ENCODE data around the gene CASZ1.
A peak's percentile ranks its signal among the peaks of the same experiment; 100 is the strongest.

The CASZ1 gene

GRCh38 chr1:10635992-10636391, 160.5 kb downstream of the CASZ1 start:
- TF ChIP-seq EZH2 (IDR thresholded peaks at IDR 0.05; ENCODE audit: borderline replicate concordance, low read depth, low read length, severe bottlenecking) (no peak), CTCF (IDR thresholded peaks at IDR 0.05; ENCODE audit: borderline replicate concordance, extremely low read depth, low read length, poor library complexity, severe bottlenecking) (no peak)
- no peak overlapping the region for H3K4me2 ChIP-seq (ENCODE audit: insufficient read depth, low read length)
- no peaks in the 10 kb centered on the region for H3K4me1 ChIP-seq (ENCODE audit: insufficient read depth, low read length)
- H3K36me3 ChIP-seq (ENCODE audit: insufficient read depth, low read length), result peaks cover 14% of the 10 kb centered on the region
- no peak overlapping the region for H2AFZ ChIP-seq (ENCODE audit: low read depth, low read length)
- no peak overlapping the region for H3K4me3 ChIP-seq (ENCODE audit: low read depth in 1 of 2, low read length in 2 of 2)
- H3K27ac ChIP-seq (ENCODE audit: low read length), result no peak overlapping the region
- H4K20me1 ChIP-seq (ENCODE audit: insufficient read depth, low read length), result no peaks in the 10 kb centered on the region; the same call in 1 of the 2 replicates
- no peaks in the 10 kb centered on the region for H3K79me2 ChIP-seq (ENCODE audit: insufficient read depth, low read length)
- no peaks in the 10 kb centered on the region for H3K9me3 ChIP-seq (ENCODE audit: insufficient read depth, low read length, severe bottlenecking)
- no peak overlapping the region for H3K9ac ChIP-seq (ENCODE audit: low read depth, low read length)
- no peaks in the 10 kb centered on the region for H3K27me3 ChIP-seq (ENCODE audit: insufficient read depth, low read length, poor library complexity)
- no peak for DNase-seq
- ATAC-seq (ENCODE audit: insufficient read depth, low read depth), result no peak

GRCh38 chr1:10635085-10635896, 161.2 kb downstream of the CASZ1 start:
- H2AFZ ChIP-seq (ENCODE audit: low read depth, low read length), result no peak overlapping the region
- ATAC-seq (ENCODE audit: insufficient read depth, low read depth), result no peak
- H3K9ac ChIP-seq (ENCODE audit: low read depth, low read length), result no peak overlapping the region
- H3K27ac ChIP-seq (ENCODE audit: low read length), result no peak overlapping the region
- no peak overlapping the region for H3K4me2 ChIP-seq (ENCODE audit: insufficient read depth, low read length)
- no peaks in the 10 kb centered on the region for H3K9me3 ChIP-seq (ENCODE audit: insufficient read depth, low read length, severe bottlenecking)
- H4K20me1 ChIP-seq (ENCODE audit: insufficient read depth, low read length), result no peaks in the 10 kb centered on the region; the same call in 1 of the 2 replicates
- no peaks in the 10 kb centered on the region for H3K27me3 ChIP-seq (ENCODE audit: insufficient read depth, low read length, poor library complexity)
- no peaks in the 10 kb centered on the region for H3K4me1 ChIP-seq (ENCODE audit: insufficient read depth, low read length)
- H3K79me2 ChIP-seq (ENCODE audit: insufficient read depth, low read length), result no peaks in the 10 kb centered on the region
- no peak overlapping the region for H3K4me3 ChIP-seq (ENCODE audit: low read depth in 1 of 2, low read length in 2 of 2)
- no peak for DNase-seq
- peaks cover 14% of the 10 kb centered on the region for H3K36me3 ChIP-seq (ENCODE audit: insufficient read depth, low read length)
- TF ChIP-seq CTCF (IDR thresholded peaks at IDR 0.05; ENCODE audit: borderline replicate concordance, extremely low read depth, low read length, poor library complexity, severe bottlenecking) (no peak), EZH2 (IDR thresholded peaks at IDR 0.05; ENCODE audit: borderline replicate concordance, low read depth, low read length, severe bottlenecking) (no peak)

GRCh38 chr1:10634428-10635084, 161.9 kb downstream of the CASZ1 start:
- no peak overlapping the region for H2AFZ ChIP-seq (ENCODE audit: low read depth, low read length)
- peaks cover 14% of the 10 kb centered on the region for H3K36me3 ChIP-seq (ENCODE audit: insufficient read depth, low read length)
- H3K9me3 ChIP-seq (ENCODE audit: insufficient read depth, low read length, severe bottlenecking), result no peaks in the 10 kb centered on the region
- H3K27me3 ChIP-seq (ENCODE audit: insufficient read depth, low read length, poor library complexity), result no peaks in the 10 kb centered on the region
- TF ChIP-seq CTCF (IDR thresholded peaks at IDR 0.05; ENCODE audit: borderline replicate concordance, extremely low read depth, low read length, poor library complexity, severe bottlenecking) (no peak), EZH2 (IDR thresholded peaks at IDR 0.05; ENCODE audit: borderline replicate concordance, low read depth, low read length, severe bottlenecking) (no peak)
- no peaks in the 10 kb centered on the region for H3K4me1 ChIP-seq (ENCODE audit: insufficient read depth, low read length)
- no peak overlapping the region for H3K4me2 ChIP-seq (ENCODE audit: insufficient read depth, low read length)
- no peaks in the 10 kb centered on the region; the same call in 1 of the 2 replicates for H4K20me1 ChIP-seq (ENCODE audit: insufficient read depth, low read length)
- ATAC-seq (ENCODE audit: insufficient read depth, low read depth), result peak; percentile 39; the same call in 2 of the 3 replicates
- H3K4me3 ChIP-seq (ENCODE audit: low read depth in 1 of 2, low read length in 2 of 2), result no peak overlapping the region
- H3K27ac ChIP-seq (ENCODE audit: low read length), result no peak overlapping the region
- no peak overlapping the region for H3K9ac ChIP-seq (ENCODE audit: low read depth, low read length)
- H3K79me2 ChIP-seq (ENCODE audit: insufficient read depth, low read length), result no peaks in the 10 kb centered on the region
- no peak for DNase-seq

Data from DND-41 (cell line).